GM12864 (cell line): ENCODE measurements around the gene DBI.

Experiments
- DNase-seq: peaks from one replicate; pipeline ENCODE4 v3.0.0-alpha.2; 2011; ENCODE audit warnings: low read depth
- H3K4me3 ChIP-seq: 2 replicates; pipeline ENCODE4 v1.5.1; 2011; ENCODE audit warnings: mild to moderate bottlenecking, low read depth, low read length, control low read depth
- TF ChIP-seq, protein P1 (sequence below): IDR thresholded peaks from 2 replicates; pipeline ENCODE4 v1.5.1; 2011; ENCODE audit warnings: low read depth, mild to moderate bottlenecking, moderate library complexity, low read length, control low read depth, inconsistent platforms; ENCODE audit errors: missing control alignments

Gene DBI

DNA sequence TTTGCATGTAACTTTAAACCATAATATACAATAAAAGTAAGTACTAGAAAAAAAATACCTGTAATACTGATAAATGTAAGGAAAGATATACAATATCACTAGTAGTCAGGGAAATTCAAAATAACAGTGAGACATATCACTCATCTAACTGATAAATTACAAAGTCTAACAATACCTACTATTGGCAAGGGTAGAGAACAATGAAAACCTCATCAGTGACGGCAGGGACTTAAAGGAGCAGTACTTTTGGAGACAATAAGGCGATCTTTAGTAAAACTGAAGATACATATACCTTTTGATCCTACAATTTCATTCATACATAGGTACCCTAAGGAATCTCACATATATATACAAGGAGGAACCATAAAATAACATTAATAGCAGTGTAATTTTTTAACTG lies 25.1 kb upstream of the DBI start:
- DNase-seq, result no peak
- TF ChIP-seq, protein P1, sequence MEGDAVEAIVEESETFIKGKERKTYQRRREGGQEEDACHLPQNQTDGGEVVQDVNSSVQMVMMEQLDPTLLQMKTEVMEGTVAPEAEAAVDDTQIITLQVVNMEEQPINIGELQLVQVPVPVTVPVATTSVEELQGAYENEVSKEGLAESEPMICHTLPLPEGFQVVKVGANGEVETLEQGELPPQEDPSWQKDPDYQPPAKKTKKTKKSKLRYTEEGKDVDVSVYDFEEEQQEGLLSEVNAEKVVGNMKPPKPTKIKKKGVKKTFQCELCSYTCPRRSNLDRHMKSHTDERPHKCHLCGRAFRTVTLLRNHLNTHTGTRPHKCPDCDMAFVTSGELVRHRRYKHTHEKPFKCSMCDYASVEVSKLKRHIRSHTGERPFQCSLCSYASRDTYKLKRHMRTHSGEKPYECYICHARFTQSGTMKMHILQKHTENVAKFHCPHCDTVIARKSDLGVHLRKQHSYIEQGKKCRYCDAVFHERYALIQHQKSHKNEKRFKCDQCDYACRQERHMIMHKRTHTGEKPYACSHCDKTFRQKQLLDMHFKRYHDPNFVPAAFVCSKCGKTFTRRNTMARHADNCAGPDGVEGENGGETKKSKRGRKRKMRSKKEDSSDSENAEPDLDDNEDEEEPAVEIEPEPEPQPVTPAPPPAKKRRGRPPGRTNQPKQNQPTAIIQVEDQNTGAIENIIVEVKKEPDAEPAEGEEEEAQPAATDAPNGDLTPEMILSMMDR, result no peak
- no peak overlapping the region for H3K4me3 ChIP-seq

DNA sequence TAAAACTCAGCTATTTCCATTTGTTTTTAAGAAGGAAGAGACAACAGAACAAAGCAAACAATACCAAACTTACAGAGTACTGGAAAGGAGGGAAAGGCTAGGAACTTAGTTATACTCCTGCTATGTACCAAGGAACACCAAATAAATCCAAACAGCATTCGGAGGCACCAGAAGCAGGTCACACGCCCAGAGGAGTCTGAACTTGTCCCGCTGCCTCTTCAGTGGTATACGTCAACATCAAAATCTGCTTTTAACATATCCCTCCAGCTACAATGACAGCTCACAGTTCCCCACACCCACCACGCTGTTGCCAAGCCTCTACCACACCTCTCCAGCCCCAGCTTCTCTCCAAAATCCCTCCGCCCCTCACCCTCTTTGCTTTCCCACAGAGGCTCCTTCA lies 17.5 kb upstream of the DBI start:
- no peak overlapping the region for H3K4me3 ChIP-seq
- TF ChIP-seq, protein P1, result no peak
- no peak for DNase-seq

DNA sequence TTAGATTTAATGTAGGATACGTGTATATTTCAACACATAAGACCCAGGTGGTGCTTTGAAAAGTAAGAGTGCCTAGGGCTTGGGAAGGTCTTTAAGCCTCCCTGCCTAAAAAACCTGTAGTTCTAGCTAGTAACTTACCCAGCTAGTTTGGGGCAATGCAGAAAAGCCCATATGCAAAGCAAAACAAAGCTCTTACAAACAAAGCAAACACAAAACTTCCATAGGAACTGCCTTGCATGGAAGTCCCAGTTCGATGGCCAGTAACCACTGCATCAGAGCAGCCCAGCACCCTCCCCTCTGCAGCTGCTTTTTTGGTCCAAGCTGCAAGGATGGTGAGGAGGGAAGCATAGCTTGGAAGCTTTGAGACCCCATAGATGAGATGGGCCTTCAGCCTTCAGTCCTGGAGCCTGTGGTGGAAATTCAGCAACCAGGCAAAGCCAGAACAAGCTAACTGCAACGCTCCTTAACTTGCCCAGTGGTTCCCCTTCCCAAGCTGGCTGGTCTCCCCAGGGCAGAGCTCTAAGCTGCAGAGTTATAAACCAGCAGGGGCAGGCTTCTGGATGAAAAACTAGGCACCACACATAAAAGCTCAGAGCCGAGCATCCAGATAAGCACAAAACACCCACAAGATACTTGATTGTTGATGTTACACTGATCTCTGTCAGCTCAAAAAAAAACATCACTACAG lies 16.3 kb upstream of the DBI start:
- DNase-seq, result no peak
- no peak overlapping the region for H3K4me3 ChIP-seq
- TF ChIP-seq, protein P1, result peak; percentile 20

DNA sequence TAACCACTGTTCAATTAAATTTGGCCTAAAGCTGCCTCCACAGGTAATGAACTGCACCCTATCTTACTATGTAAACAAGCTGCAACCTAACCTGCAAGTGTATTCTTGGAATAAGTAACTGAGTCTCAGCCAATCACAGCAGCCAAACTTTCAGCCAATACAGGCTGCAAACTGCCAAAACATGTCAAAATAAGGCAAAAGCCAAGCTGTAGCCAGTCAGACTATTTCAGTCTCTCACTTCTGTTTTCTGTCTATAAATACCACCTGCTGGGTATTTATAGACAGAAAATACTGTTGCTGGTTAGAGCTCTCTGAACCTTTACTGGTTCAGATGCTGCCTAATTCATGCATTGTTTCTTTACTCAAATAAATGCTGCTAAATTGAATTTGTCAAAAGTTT lies 14.4 kb upstream of the DBI start:
- peak; percentile 96 for DNase-seq
- H3K4me3 ChIP-seq, result no peak overlapping the region
- TF ChIP-seq, protein P1, result no peak

DNA sequence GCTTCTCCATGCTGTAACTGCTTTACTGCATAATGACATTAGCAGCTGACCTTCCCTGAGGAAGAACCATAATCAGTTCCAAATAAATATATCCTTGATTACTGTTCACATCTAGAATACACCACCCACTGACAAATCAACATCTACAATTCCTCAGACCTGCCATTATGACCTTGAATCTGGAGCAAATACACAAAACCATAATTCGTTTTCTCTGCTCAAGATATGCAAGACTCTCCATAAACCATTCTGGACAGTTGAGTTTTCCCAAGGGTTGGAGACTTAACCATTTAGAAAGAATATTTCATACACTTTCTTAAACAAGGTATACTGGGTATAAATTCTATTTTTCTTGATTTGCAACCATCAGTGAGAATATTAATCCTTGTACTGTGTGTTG lies 11.9 kb upstream of the DBI start:
- H3K4me3 ChIP-seq, result no peak overlapping the region
- DNase-seq, result no peak
- TF ChIP-seq, protein P1, result no peak

DNA sequence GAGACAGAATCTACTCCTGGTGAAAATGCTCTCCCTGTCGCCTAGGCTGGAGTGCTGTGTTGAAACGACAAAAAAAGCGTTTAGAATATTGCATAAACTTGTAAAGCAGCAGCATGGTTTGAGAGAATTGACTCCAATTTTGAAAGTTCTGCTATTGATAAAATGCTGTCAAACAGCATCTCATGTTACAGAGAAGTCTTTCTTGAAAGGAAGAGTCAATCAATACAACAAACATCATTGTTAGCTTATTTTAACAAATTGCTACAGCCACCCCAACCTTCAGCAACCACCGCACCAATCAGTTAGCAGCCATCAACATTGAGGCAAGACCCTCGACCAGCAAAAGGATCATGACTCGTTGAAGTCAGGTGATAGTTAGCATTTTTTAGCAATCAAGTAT lies 7.0 kb upstream of the DBI start:
- no peak for DNase-seq
- H3K4me3 ChIP-seq, result no peak overlapping the region
- TF ChIP-seq, protein P1, result no peak

DNA sequence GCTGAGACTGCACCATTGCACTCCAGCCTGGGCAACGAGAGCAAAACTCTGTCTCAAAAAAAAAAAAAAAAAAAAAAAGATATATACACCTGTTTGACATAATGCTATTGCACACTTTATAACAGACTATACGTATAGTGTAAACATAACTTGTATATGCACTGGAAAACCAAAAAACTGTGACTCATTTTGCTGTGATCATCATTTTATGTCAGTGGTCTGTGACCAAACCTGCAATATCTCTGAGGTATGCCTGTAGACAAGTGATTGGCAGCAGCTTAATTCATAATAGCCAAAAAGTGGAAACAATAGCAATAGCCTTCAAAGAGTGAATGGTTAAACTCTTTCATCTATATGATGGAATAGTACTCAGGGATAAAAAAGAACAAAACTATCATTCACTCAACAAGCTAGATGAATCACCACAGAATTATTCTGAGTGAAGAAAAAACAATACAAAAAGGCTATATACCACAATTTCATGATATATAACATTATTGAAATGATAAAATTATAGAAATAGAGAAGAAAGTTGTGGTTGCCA lies 6.3 kb upstream of the DBI start:
- H3K4me3 ChIP-seq, result no peak overlapping the region
- TF ChIP-seq, protein P1, result no peak
- no peak for DNase-seq
